ENCODE results near the gene FYB1. TPM values are rescaled to one million over a fixed set of nuclear protein-coding genes. Genes with fewer than 3 reads are reported as not detected.
"Not testable (repeated sequence)": the region's sequence is repeated elsewhere in the genome, so short reads cannot be mapped to it uniquely, and the experiment has no call there.

FYB1 gene
- total and polyA plus RNA-seq, 9 donors = 1.1 to 12.4 (median 3.6) TPM

GRCh38 chr5:39226100-39226451 lies 6.7 kb upstream of the FYB1 start:
- no peak for DNase-seq
- no peak for TF ChIP-seq EP300 (IDR thresholded peaks at IDR 0.05)
- intact Hi-C loops (cut with DNase I) = loop anchor here in 1 of 4 donors (10.0 kb wide), 1 partner anchor 339 kb away; no protein-coding TSS in a partner anchor

GRCh38 chr5:39225405-39226099 lies 6.2 kb upstream of the FYB1 start:
- no peaks in the 10 kb centered on the region for H3K4me1 ChIP-seq (ENCODE audit: insufficient read depth)
- no peak overlapping the region for H3K4me3 ChIP-seq
- no peaks in the 10 kb centered on the region for H3K27me3 ChIP-seq
- 78 to 91% (median 87%) methylated on average over 2 of the region's 2 CpGs for WGBS, 3 donors
- TF ChIP-seq EP300 (IDR thresholded peaks at IDR 0.05) (no peak), CTCF (IDR thresholded peaks at IDR 0.05) (no peak), POLR2A (IDR thresholded peaks at IDR 0.05) (no peak)
- intact Hi-C loops (cut with DNase I) = loop anchor here in 1 of 4 donors (10.0 kb wide), 1 partner anchor 339 kb away; no protein-coding TSS in a partner anchor
- H3K27ac ChIP-seq = no peak overlapping the region
- no peaks in the 10 kb centered on the region for H3K9me3 ChIP-seq
- no peaks in the 10 kb centered on the region for H3K36me3 ChIP-seq
- no peak for DNase-seq

More at GRCh38 chr5:39226100-39226451, 6.7 kb upstream of the FYB1 start:
- Histone ChIP-seq H3K4me3 (no peak overlapping the region), H3K4me1 (ENCODE audit: insufficient read depth) (no peaks in the 10 kb centered on the region), H3K27ac (no peak overlapping the region), H3K36me3 (no peaks in the 10 kb centered on the region), H3K9me3 (no peaks in the 10 kb centered on the region), H3K27me3 (no peaks in the 10 kb centered on the region)
- 87 to 95% (median 90%) methylated on average over 3 of the region's 3 CpGs for WGBS, 3 donors

- TF ChIP-seq POLR2A (IDR thresholded peaks at IDR 0.05) (no peak), CTCF (IDR thresholded peaks at IDR 0.05) (no peak), EP300 (IDR thresholded peaks at IDR 0.05) (no peak)
- no peaks in the 10 kb centered on the region for H3K36me3 ChIP-seq
- intact Hi-C loops (cut with DNase I) = loop anchor here in 1 of 4 donors (10.0 kb wide), 1 partner anchor 341 kb away; no protein-coding TSS in a partner anchor
- no peak overlapping the region for H3K27ac ChIP-seq
- H3K4me3 ChIP-seq = no peak overlapping the region
- H3K9me3 ChIP-seq = no peaks in the 10 kb centered on the region
- no peak for DNase-seq
- 67 to 72% (median 67%) methylated on average over 5 of the region's 5 CpGs for WGBS, 3 donors
- H3K4me1 ChIP-seq (ENCODE audit: insufficient read depth) = no peaks in the 10 kb centered on the region
- no peaks in the 10 kb centered on the region for H3K27me3 ChIP-seq
Observed at GRCh38 chr5:39224196-39224761, 4.9 kb upstream of the FYB1 start.

- TF ChIP-seq POLR2A (IDR thresholded peaks at IDR 0.05) = no peak
- TF ChIP-seq CTCF (IDR thresholded peaks at IDR 0.05) = no peak
- no peak for TF ChIP-seq EP300 (IDR thresholded peaks at IDR 0.05)
- Histone ChIP-seq H3K27ac (no peak overlapping the region), H3K4me1 (ENCODE audit: insufficient read depth) (no peaks in the 10 kb centered on the region), H3K9me3 (no peaks in the 10 kb centered on the region), H3K27me3 (no peaks in the 10 kb centered on the region), H3K4me3 (no peak overlapping the region), H3K36me3 (no peaks in the 10 kb centered on the region)
- WGBS, 3 donors = 71 to 86% (median 84%) methylated on average over 3 of the region's 3 CpGs
- DNase-seq = no peak
- intact Hi-C loops (cut with DNase I) = loop anchor here in 1 of 4 donors (10.0 kb wide), 1 partner anchor 341 kb away; no protein-coding TSS in a partner anchor
Observed at GRCh38 chr5:39223565-39224156, 4.3 kb upstream of the FYB1 start.

- not testable (repeated sequence) for DNase-seq; H3K27ac ChIP-seq; H3K4me1 ChIP-seq (ENCODE audit: insufficient read depth); H3K9me3 ChIP-seq; H3K36me3 ChIP-seq; H3K4me3 ChIP-seq; H3K27me3 ChIP-seq
- WGBS, 3 donors = 94 to 96% (median 95%) methylated on average over 5 of the region's 5 CpGs
- intact Hi-C loops (cut with DNase I) = loop anchor here in 1 of 4 donors (10.0 kb wide), 1 partner anchor 343 kb away; no protein-coding TSS in a partner anchor
Observed at GRCh38 chr5:39221671-39222070, 2.3 kb upstream of the FYB1 start.
